ENCODE measurements around the gene MTG2. TPM values are rescaled to one million over a fixed set of nuclear protein-coding genes. Genes with fewer than 3 reads are reported as not detected.

Gene MTG2
- total RNA-seq, 2 donors from 2014 or later: 19.1 to 28.9 TPM

GRCh38 chr20:62158541-62158940, 24.3 kb upstream of the MTG2 start:
- ATAC-seq (no peak), DNase-seq (no peak)
- intact Hi-C loops (cut with DNase I): no loop called here

DNA sequence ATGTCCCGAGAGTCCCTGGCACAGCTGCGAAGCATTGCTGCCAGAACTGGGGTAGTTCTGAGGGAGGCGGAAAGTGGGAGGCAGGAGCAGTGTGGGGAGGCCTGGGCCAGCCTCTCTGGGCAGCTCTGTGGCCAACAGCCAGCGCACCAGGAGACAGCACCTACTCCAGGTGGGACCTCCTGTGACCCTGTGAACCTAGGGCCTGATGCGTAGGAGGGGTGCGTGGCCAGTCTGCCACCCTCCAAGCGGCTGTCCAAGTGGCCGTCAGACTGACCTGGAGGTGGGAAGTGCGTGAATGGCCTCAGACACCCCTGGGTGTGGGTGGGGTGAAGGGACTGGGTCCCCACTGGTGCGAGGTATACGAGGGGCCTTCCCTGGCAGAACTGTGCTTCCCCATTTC, 23.8 kb upstream of the MTG2 start:
- intact Hi-C loops (cut with DNase I): no loop called here

GRCh38 chr20:62159839-62160238, 23.0 kb upstream of the MTG2 start:
- intact Hi-C loops (cut with DNase I): no loop called here
- no peak for DNase-seq
- no peak for ATAC-seq

More for the DNA sequence above, 23.8 kb upstream of the MTG2 start:
- ATAC-seq (no peak), DNase-seq (no peak)

DNA sequence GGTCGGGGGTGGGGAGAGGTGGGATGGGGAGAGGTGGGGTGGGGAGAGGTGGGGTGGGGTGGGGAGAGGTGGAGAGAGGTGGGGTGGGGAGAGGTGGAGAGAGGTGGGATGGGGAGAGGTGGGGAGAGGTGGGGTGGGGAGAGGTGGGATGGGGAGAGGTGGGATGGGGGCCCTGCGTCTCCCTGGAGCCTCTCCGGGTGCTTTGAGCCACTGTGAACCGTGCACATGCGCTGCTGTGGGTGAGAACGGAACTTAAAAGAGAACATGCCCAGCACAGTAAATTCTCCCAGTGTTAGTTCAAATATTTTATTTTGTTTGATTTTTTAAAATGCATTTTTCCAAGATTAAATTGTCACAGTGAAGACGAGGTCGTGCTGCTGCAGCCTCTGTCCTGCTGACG, 22.6 kb upstream of the MTG2 start:
- DNase-seq (no peak), ATAC-seq (no peak)
- intact Hi-C loops (cut with DNase I): no loop called here

DNA sequence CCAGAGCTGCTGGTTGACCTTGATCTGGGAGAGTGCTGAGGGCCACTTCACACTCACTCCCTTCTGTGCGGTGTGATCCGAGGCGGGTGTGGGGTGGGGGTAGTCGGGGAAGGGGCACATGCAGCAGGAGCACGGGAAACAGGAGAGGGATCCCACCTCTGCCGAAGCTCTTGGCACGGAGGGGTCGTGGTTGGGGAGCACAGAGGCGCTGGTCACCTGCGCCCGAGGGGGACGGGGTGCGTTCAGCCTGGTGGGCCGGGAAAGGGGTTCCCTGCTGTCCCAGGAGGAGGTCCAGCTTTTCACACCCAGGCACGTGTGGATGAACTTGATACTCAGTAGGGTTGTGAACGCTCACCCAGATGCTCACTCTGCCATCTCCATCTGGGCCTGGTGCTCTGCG, 22.0 kb upstream of the MTG2 start:
- intact Hi-C loops (cut with DNase I): no loop called here
- no peak for DNase-seq
- ATAC-seq: no peak

- ATAC-seq (no peak), DNase-seq (no peak)
- intact Hi-C loops (cut with DNase I): no loop called here
These were observed 21.5 kb upstream of the MTG2 start for GRCh38 chr20:62161347-62161746.

DNA sequence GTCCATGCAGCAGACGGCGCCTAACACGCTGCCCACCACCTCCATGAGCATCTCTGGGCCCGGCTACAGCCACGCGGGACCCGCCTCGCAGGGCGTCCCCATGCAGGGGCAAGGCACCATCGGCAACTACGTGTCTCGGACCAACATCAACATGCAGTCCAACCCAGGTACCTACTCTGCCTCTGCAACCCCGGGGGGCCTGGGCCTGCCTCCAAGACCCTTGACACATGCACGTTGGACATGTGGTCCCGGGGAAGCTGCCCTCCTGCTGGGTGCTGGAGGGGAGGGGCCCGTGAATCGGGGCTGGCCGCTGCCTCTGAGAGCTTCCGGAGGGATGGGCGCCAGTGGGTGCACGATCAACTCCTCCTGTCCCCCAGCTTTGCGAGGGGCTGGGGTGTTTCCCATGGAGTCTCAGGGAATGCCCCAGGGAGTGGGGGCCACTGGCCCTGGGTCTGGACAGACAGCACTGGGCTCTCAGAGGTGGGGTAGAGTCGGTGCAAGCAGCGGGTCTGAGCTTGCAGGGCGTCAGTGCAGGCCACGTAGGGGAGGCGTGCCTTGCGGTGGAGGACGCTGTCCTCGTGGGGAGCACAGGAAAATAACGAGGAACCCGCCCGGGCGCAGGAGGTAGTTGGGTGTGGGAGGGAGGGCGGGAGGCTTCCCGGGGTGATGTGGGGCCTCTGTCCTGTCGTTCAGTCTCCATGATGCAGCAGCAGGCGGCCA, 19.9 kb upstream of the MTG2 start:
- DNase-seq (no peak), ATAC-seq (no peak)
- intact Hi-C loops (cut with DNase I): no loop called here

DNA sequence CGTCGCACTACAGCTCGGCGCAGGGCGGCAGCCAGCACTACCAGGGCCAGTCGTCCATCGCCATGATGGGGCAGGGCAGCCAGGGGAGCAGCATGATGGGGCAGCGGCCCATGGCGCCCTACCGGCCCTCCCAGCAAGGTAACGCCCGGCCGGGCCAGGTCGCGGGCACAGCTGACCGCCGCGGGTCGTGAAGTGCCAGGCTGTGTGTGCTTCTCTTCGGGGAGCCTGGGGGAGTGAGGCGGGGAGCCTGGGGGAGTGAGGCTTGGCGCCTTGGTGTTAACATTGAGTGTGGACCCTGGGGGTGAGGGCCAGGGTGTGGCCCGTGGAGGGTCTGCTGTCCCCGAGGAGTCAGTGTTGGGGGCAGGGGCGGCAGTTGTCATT, 19.4 kb upstream of the MTG2 start:
- ATAC-seq: no peak
- DNase-seq: no peak
- intact Hi-C loops (cut with DNase I): no loop called here

- DNase-seq (no peak), ATAC-seq (no peak)
- intact Hi-C loops (cut with DNase I): no loop called here
These were observed 18.7 kb upstream of the MTG2 start for GRCh38 chr20:62163986-62164762.

DNA sequence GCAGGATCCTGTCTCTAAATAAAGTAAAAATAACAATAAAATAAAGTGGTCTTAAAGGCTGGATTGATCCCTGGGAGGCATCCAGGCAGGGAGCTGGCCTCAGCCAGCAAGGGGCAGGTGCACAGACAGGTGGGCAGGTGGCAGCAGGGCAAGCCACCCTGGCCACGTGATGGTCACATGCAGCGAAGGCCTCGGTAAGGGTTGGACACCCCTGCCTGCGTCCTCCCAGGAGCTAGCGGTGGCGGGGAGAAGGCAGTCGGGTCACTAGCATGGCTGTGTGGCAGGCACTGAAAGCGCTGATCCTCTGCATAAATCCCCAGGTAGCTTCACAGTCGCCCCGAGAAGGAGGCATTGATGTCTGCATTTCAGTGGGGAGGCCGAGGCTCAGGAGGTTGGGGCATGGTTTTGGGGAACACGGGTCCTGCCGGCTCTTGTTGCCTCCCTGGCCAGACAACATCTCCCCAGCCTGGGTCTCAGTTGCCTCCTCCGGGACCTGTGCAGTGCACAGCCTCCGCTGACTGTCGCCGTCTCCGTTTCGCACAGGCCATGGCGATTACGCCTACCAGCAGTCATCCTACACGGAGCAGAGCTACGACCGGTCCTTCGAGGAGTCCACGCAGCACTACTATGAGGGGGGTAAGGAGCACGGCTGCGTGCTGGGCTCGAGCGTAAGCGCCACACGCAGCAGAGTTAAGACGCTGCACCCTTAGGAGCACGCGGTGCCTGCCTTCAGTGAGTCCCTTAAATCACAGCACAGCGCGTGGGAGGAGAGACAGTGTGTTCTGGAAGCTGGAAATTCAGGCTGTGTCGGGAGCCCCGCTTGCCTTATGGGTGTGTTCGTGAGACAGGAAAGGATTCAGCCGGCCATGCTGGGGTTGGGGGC, 17.7 kb upstream of the MTG2 start:
- no peak for ATAC-seq
- DNase-seq: no peak
- intact Hi-C loops (cut with DNase I): no loop called here

GRCh38 chr20:62165762-62166399, 16.9 kb upstream of the MTG2 start:
- intact Hi-C loops (cut with DNase I): no loop called here
- ATAC-seq (no peak), DNase-seq (peak; percentile 52)

DNA sequence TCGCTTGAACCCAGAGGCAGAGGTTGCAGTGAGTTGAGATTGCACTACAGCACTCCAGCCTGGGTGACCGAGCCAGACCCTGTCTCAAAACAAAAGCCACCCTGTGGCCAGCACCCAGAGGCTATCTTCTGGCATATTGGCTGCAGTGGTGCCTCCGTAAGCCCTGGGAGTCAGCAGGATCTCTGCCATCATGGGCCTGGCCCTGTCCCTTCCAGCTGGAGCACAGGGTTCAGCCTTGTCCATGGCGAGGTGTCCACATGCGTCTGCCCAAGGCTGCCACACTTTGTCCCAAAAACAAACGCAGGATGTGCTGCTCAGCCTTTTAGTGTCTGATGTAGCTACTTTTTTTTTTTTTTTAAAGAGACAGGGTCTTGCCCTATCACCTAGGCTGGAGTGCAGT, 15.4 kb upstream of the MTG2 start:
- no peak for DNase-seq
- intact Hi-C loops (cut with DNase I): no loop called here
- ATAC-seq: no peak

DNA sequence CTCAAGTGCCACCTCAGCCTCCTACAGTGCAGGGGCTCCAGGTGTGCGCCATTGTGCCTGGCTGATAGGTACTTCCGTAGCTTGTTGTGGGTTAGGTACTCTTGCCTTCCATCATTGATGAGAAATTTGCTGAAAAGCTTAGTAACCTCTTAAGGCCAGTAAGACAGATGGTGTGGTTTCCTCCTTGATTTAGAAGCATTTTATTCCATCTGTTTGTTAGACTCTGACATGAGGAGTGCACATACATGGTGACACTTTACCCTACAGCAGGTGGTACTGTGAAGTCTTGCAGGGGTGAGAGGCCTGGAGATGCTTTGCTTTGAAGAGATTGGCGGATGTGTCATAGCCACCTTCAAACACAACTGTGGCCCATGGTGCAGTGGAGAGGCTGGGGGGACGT, 14.8 kb upstream of the MTG2 start:
- intact Hi-C loops (cut with DNase I): no loop called here
- DNase-seq (no peak), ATAC-seq (no peak)

DNA sequence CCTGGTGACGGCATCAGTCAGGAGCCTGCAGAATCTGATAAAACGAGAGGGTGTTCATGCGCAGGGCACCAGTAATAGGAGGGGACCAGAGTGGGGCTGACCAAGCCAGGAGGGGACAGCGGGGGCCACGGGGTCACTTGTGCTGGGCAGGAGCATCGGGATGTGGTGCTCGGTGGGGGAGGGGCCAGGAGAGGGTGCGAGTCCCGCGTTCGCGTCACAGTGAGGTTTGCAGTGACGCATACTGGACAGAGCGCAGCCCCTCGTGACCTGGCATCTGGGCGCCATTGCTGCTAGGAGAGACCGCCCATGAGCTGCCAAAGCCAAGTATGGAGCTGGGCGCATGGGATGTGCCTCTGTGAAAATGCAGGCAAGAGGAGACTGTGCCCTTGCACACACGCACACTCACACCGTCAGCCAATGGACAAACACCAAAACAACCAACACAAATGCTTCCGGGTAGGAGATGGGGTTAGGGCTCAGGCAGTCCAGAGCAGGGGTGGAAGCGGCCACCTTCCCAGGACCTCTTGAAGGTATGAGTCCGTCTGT, 13.9 kb upstream of the MTG2 start:
- ATAC-seq (no peak), DNase-seq (no peak)
- intact Hi-C loops (cut with DNase I): no loop called here

DNA sequence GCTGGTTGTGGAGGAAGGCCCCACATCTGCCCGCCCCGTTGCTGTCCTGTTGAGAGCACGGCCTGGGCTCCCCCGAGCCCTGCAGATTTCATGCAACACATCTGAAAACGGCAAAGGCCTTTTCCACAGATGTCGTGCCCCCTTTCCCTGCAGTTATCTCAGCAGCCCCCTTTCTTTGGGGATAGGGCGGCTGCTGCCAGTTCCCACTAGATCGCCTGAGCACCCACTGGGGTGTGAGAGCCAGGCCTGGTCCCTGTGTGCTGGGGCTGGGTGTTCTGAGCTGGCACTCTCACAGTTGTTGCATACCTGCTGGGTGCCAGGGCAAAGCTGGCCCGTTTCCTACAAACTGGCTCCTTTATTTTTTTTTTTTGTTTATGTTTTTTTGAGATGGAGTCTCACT, 12.3 kb upstream of the MTG2 start:
- DNase-seq (no peak), ATAC-seq (no peak)
- intact Hi-C loops (cut with DNase I): no loop called here

- peak in 1 of 2 donors; percentile 10 for ATAC-seq
- intact Hi-C loops (cut with DNase I): no loop called here
- DNase-seq: no peak
These were observed 11.6 kb upstream of the MTG2 start for GRCh38 chr20:62171245-62171644.

GRCh38 chr20:62172666-62173065, 10.2 kb upstream of the MTG2 start:
- ATAC-seq (no peak), DNase-seq (no peak)
- intact Hi-C loops (cut with DNase I): no loop called here

GRCh38 chr20:62174021-62174804, 8.6 kb upstream of the MTG2 start:
- ATAC-seq (no peak), DNase-seq (no peak)
- intact Hi-C loops (cut with DNase I): no loop called here
